Activated CD4-positive, alpha-beta T cell treated with anti-CD3 and anti-CD28 coated beads, Interleukin-2, amount 10 ng/mL, durations not matched to agents 7 days and 5 days (primary cell): ENCODE data around the gene ACY1. TPM values are rescaled to one million over a fixed set of nuclear protein-coding genes. Genes with fewer than 3 reads are reported as not detected.

Experiments used
- CTCF ChIA-PET: fragments of 350-600 bp; sonication (Branson Sonifier 250); formaldehyde crosslinking; loops from one replicate; lab custom pipeline; 2021; ENCODE audit warnings: antibody characterized with exemption; lab: Charles Lee
- POLR2A ChIA-PET: fragments of 350-600 bp; sonication (Branson Sonifier 250); formaldehyde crosslinking; loops from one replicate; lab custom pipeline; 2021; ENCODE audit warnings: antibody characterized with exemption; lab: Charles Lee
- DNase-seq: peaks from one replicate; pipeline ENCODE4 v3.0.0-alpha.2; 2020
- H3K27ac Mint-ChIP-seq: one replicate; pipeline ENCODE4 v1.8.0; 2021; ENCODE audit warnings: mild to moderate bottlenecking, moderate library complexity, mixed read lengths
- H3K27me3 Mint-ChIP-seq: one replicate; pipeline ENCODE4 v1.8.0; 2021; ENCODE audit warnings: mixed read lengths
- H3K36me3 Mint-ChIP-seq: one replicate; pipeline ENCODE4 v1.8.0; 2021; ENCODE audit warnings: low read depth, mixed read lengths
- H3K4me1 Mint-ChIP-seq: one replicate; pipeline ENCODE4 v1.8.0; 2021; ENCODE audit warnings: mixed read lengths
- H3K4me3 Mint-ChIP-seq: one replicate; pipeline ENCODE4 v1.8.0; 2021; ENCODE audit warnings: mild to moderate bottlenecking, moderate library complexity, mixed read lengths
- H3K9me3 Mint-ChIP-seq: one replicate; pipeline ENCODE4 v1.8.0; 2021; ENCODE audit warnings: mixed read lengths
- total RNA-seq, 2 experiments: library from RNA; stranded (reverse); gene quantifications; one replicate each; pipeline ENCODE4 v1.2.3, GENCODE V29; 2021

Gene ACY1
- total RNA-seq, 2 experiments from 2014 or later: 16.5 to 19.4 TPM

DNA sequence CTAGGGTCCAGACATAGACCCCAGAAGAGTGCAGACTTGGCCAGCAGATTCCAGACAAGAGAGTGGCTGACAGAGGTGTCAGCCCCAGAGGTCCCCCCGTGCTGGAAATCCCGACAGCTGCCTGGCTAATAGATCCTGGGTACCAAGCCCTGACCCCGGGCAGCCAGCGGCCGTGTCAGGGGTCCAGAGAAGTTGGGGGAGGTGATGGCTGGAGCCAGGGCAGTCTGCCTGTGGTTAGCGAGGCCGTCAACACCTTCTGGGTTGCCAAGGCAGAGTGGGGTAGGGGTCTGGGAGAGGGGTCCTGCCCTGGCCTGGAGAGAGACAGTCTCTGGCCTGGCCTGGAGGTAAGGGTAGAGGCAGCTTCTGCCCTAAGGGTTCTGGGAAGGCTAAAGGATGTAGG lies 37.5 kb downstream of the ACY1 start:
- Mint-ChIP-seq H3K27ac (peak overlapping the region; percentile 13), H3K36me3 (no peaks in the 10 kb centered on the region), H3K9me3 (no peaks in the 10 kb centered on the region), H3K4me3 (no peak overlapping the region), H3K4me1 (no peaks in the 10 kb centered on the region), H3K27me3 (no peaks in the 10 kb centered on the region)
- ChIA-PET CTCF (no interaction called here), POLR2A (no interaction called here)
- no peak for DNase-seq

DNA sequence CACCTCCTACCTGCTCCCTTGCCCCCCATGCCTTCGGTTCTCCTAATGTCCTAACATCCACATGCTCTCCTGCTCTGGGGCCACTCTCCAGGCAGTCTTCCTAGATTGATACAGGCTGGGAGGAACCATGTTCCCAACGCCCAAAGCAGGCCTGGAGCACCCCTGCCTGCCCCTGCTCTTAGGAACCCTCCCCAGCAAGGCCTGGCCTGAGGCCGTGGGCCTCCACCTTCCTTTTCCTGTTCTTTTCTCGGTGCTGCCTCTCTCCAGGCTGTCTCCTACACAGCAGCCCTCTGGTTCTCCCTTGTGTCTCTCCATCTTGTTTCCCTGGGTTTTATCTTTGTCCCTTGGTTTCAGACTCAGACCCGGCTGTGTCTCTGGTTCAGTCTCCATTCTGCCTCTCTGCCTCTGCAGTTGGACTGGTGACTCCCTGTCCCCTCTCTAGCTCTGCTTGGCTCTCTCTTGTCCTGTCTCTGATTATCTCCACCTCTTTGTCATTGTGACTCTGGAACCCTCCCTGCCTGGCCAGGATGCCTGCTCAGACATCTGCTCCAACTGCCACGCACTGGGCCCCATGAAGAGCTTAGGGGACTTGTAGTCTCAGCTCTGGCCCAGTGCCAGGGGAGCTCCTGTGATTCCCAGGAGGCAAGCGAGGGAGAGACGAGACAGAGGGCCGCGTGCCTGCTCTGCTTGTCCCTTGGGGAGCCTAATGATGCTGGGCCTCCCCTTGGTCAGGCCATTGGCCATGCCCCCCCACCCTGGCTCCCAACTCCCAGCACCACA lies 38.3 kb downstream of the ACY1 start:
- POLR2A ChIA-PET: no interaction called here
- CTCF ChIA-PET: interaction anchor here (1.3 kb wide), 1 partner anchor 9 kb away, joined by 3 read pairs; no protein-coding TSS in a partner anchor

DNA sequence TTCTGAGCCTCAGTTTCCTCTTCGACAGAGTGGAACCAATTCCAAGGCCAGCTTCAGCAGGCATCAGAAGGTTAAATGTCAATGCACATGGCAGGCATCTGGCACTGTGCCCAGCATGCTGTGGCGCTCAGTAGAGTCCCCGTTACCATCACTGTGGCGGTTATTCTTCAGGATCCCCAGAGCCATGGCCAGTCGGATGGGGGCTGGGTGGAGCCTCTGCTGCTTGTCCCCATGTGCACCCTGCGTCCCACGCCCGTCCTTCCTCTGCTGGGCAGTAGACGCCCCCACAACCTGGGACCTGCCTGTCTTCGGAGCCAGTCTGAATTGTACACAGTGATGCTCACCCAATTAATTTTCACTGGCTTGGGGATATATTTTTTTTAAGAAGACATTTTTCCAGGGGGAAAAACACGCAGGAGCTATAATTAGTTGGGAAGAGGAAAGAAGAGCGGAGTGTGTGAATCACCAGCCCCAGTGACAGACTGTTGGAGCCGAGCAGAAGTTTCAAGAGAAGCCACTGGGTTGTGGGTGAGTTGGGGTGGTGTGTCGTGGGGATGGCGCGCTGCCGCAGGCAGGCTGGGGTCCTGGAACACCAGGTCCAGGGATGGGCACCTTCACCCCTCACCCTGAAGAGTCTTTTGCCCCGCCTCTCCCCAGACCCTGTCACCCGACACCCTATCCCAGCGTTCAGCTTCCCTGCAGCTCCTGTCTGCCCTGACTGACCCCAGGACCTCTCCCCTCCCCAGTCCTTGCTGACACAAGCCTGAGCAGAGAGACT lies 39.2 kb downstream of the ACY1 start:
- POLR2A ChIA-PET: no interaction called here
- no peak overlapping the region for H3K4me3 Mint-ChIP-seq
- no peak overlapping the region for H3K27ac Mint-ChIP-seq
- H3K9me3 Mint-ChIP-seq: no peaks in the 10 kb centered on the region
- CTCF ChIA-PET: interaction anchor here (1.3 to 1.9 kb wide), 3 partner anchors 8 to 18 kb away, joined by 3 to 5 read pairs (median 3); no protein-coding TSS in a partner anchor
- no peaks in the 10 kb centered on the region for H3K4me1 Mint-ChIP-seq
- H3K27me3 Mint-ChIP-seq: no peaks in the 10 kb centered on the region
- DNase-seq: no peak
- H3K36me3 Mint-ChIP-seq: no peaks in the 10 kb centered on the region

More for the DNA sequence above, 38.3 kb downstream of the ACY1 start:
- H3K27ac Mint-ChIP-seq: peak overlapping the region; percentile 65
- no peaks in the 10 kb centered on the region for H3K4me1 Mint-ChIP-seq
- no peak overlapping the region for H3K4me3 Mint-ChIP-seq
- H3K36me3 Mint-ChIP-seq: no peaks in the 10 kb centered on the region
- DNase-seq: no peak
- no peaks in the 10 kb centered on the region for H3K27me3 Mint-ChIP-seq
- H3K9me3 Mint-ChIP-seq: no peaks in the 10 kb centered on the region

DNA sequence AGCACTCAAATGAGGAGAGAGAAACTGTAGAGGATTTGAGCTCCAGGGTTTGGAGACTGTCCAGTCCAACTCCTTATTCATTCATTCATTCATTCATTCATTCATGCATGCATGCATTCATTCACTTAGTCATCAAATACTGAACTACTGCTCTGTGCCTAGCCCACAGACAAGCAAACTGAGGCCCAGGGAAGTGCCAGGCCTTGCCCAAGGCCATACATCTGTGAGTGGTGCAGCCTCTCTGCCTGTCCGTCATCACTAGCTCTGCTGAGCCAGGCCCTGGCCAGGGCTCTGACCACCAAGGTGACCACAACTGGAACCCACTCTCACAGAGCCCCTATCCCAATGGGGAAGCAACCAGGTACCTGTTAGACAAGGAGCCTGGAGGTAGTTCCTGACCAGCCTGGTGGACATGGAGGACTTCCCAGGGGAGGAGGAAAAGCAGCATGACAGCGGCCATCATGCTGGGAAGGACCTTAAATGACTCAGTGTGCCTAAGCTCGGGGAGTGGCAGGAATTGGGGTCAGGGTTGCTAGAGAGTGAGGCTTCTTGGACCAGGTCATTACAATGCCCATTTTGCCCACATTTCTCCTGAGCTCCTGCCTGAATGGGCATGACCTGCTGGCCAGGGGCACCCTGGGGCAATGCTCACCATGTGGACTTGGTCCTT lies 39.9 kb downstream of the ACY1 start:
- POLR2A ChIA-PET: no interaction called here
- Mint-ChIP-seq H3K9me3 (no peaks in the 10 kb centered on the region), H3K36me3 (no peaks in the 10 kb centered on the region), H3K4me3 (no peak overlapping the region), H3K27ac (no peak overlapping the region), H3K4me1 (no peaks in the 10 kb centered on the region), H3K27me3 (no peaks in the 10 kb centered on the region)
- no peak for DNase-seq
- CTCF ChIA-PET: interaction anchor here (0.7 to 1.9 kb wide), 4 partner anchors 15 to 96 kb away, joined by 3 to 5 read pairs (median 3); no protein-coding TSS in a partner anchor

DNA sequence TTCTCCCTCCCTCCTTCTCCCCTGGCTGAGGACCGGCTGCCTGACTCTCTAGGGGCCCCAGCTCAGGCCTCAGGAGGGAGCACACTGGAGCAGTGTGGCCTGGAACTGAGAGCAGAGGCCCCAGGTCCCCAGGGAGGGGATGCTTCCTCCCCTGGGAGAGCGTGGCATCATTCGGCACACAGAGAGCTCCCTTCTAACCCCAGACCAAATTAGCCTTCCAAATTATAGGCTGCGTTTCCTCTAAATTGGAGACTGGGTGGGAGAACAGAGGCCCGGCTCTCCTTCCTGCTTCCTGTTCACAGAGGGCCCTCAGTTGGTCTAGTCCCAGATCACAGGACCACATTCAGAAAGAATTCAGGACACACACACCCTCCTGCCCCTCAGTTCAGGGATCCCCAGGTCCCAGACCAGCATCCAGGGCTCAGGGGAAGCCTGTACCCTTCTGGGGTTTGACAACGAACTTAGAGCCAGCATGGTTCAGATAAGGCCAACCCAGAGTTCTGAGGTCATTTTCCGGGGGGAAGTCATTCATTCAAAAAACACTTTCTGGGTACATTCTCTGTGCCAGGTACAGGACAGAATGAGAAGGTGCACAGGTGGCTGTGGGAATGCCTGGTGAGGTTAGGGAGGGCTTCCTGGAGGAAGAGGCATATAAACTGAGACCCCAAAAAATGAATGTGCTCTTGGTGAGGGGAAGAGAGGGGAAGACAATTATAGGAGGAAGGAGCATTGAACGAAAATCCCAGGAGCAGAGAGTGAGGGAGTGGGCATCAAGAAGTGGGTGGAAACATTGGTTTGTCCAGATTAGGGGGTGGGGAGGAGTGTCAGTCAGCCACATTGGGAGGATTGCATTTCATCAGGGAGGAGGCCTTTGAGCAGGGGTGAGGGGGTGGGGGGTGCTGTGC lies 40.8 kb downstream of the ACY1 start:
- ChIA-PET POLR2A (no interaction called here), CTCF (interaction anchor here (0.7 to 1.9 kb wide), 4 partner anchors 16 to 95 kb away, joined by 3 to 5 read pairs (median 3); no protein-coding TSS in a partner anchor)
- no peaks in the 10 kb centered on the region for H3K27me3 Mint-ChIP-seq
- no peaks in the 10 kb centered on the region for H3K9me3 Mint-ChIP-seq
- no peak overlapping the region for H3K4me3 Mint-ChIP-seq
- DNase-seq: no peak
- H3K36me3 Mint-ChIP-seq: no peaks in the 10 kb centered on the region
- no peaks in the 10 kb centered on the region for H3K4me1 Mint-ChIP-seq
- H3K27ac Mint-ChIP-seq: no peak overlapping the region

DNA sequence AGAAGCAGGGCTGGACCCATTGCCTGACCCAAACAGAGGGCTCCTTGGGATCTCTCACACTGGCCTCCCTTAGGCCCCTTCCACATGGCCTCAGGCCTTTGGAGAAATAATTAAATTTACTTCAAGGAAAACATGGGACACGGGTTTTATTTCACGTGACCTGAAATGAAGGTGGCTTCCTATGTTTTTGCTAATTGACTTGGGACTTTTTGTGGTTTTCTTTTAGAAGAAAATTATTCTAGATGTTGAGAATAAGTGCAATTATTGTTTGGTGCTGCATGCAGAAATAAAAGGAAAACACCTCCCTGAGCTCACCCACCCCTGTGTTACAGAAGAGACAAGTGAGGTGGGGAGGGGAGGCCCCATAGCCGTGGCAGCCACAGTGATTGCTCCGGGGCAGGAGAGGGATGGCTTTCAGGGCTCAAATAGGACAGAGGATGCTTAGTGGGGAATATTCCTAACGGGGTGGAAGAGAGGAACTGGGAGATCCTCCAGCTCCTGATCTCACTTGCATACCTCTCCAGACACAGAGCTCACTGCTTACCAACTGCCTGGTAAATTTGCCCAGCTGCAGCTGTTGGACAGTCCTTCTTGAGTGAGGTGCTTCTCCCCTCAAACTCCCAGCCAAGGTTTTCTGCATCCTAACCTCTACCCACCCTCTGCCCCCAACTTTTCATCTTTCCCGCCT lies 41.6 kb downstream of the ACY1 start:
- Mint-ChIP-seq H3K4me1 (no peaks in the 10 kb centered on the region), H3K27me3 (no peaks in the 10 kb centered on the region), H3K4me3 (no peak overlapping the region), H3K9me3 (no peaks in the 10 kb centered on the region), H3K27ac (no peak overlapping the region), H3K36me3 (no peaks in the 10 kb centered on the region)
- ChIA-PET POLR2A (no interaction called here), CTCF (interaction anchor here (0.6 kb wide), 1 partner anchor 20 kb away, joined by 3 read pairs; no protein-coding TSS in a partner anchor)
- DNase-seq: no peak

DNA sequence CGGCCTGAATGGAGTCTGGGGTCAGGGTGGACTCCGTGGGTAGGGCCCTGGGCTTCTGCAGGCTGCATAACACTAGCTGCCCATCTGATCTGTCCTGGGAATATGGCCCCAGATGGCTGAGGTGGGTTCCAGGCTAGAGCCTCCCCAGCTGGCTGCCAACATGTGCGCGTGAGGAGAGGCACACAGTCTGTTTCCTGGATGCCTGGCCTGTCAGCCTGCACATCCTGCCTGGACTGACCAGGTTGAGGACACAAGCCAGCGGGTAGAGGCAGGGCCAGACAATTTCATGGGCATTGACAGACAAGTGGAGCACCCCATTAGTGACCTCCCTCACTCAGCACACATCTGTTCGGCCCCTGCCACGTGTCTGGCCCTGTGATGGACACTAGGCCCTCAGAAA lies 42.1 kb downstream of the ACY1 start:
- Mint-ChIP-seq H3K9me3 (no peaks in the 10 kb centered on the region), H3K27me3 (no peaks in the 10 kb centered on the region), H3K4me1 (no peaks in the 10 kb centered on the region), H3K27ac (no peak overlapping the region), H3K4me3 (no peak overlapping the region), H3K36me3 (no peaks in the 10 kb centered on the region)
- ChIA-PET POLR2A (no interaction called here), CTCF (interaction anchor here (0.5 to 0.6 kb wide), 2 partner anchors 21 to 912 kb away, joined by 3 to 7 read pairs; no protein-coding TSS in a partner anchor)
- DNase-seq: no peak

DNA sequence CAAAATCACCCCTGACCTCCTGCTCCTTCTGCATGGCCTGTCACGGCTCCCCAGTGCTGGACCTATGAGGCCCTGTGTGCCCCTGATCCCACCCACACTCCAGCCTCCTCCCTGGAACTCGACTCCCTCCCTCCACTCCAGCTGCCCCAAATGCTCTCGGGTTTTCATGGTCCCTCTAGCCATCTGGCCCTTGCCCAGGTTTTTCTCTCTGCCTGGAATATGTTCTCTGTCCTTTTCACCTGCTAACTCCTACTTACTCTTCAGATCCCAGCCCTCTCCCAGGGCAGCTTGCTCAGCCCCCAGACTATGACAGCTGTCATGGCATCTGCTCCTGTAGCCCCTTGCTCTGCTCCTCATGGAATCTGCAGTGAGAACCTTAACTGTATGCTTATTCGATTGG lies 42.7 kb downstream of the ACY1 start:
- POLR2A ChIA-PET: no interaction called here
- H3K36me3 Mint-ChIP-seq: no peaks in the 10 kb centered on the region

DNA sequence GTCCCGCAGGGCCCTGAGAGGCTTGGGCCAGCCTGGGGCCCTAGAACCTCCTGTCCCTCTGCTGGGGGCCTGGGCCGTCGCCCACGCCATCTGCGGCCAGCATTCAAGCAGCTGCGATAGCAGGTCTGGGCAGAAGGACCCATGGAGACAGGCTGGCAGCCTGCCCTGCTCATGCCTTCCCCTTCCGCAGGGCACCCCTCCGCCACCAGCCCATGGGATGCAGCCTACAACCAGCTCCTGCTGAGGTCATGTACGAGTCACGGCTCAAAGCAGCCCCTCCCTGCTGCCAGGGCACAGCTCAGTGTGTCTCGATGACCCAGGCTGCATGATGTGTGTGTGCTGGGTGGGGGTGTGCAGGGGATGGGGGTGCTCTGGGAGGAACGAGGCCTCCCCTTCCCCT lies 45.2 kb downstream of the ACY1 start:
- no peaks in the 10 kb centered on the region for H3K36me3 Mint-ChIP-seq
- H3K27me3 Mint-ChIP-seq: no peaks in the 10 kb centered on the region
- no peak overlapping the region for H3K27ac Mint-ChIP-seq
- POLR2A ChIA-PET: interaction anchor here (0.5 kb wide), 1 partner anchor 34 kb away, joined by 3 read pairs; no protein-coding TSS in a partner anchor
- no peaks in the 10 kb centered on the region for H3K9me3 Mint-ChIP-seq
- H3K4me1 Mint-ChIP-seq: no peaks in the 10 kb centered on the region
- CTCF ChIA-PET: interaction anchor here (0.8 to 2.4 kb wide), 2 partner anchors 24 kb away, joined by 3 to 6 read pairs; no protein-coding TSS in a partner anchor
- H3K4me3 Mint-ChIP-seq: no peak overlapping the region
- DNase-seq: no peak

More for the DNA sequence above, 42.7 kb downstream of the ACY1 start:
- Mint-ChIP-seq H3K27ac (no peak overlapping the region), H3K27me3 (no peaks in the 10 kb centered on the region), H3K4me3 (no peak overlapping the region), H3K4me1 (no peaks in the 10 kb centered on the region), H3K9me3 (no peaks in the 10 kb centered on the region)
- no peak for DNase-seq
- CTCF ChIA-PET: no interaction called here

DNA sequence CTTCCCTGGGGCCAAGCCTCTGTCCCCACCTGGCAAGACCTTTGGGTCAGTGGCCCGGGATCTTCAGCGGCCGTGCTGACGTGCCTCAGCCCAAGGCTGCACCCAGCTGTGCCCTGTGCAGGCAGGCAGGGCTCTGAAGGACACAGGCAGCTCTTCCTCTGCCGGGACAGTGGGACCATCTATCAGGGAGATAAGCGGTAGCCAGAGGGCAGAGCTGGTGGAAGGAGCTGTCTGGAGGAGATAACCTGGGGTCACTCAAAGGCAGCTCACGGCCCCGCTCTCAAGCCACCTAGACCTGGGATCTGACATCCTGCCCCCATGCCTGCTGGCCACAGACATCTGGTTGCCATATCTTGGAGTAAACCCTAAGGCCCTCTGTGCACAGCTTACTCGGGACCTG lies 45.7 kb downstream of the ACY1 start:
- Mint-ChIP-seq H3K27ac (no peak overlapping the region), H3K4me3 (no peak overlapping the region), H3K27me3 (no peaks in the 10 kb centered on the region), H3K9me3 (no peaks in the 10 kb centered on the region), H3K4me1 (no peaks in the 10 kb centered on the region), H3K36me3 (no peaks in the 10 kb centered on the region)
- ChIA-PET POLR2A (interaction anchor here (0.5 kb wide), 1 partner anchor 34 kb away, joined by 3 read pairs; no protein-coding TSS in a partner anchor), CTCF (interaction anchor here (0.5 to 2.4 kb wide), 3 partner anchors 24 to 1247 kb away, joined by 3 to 6 read pairs (median 5); no protein-coding TSS in a partner anchor)
- no peak for DNase-seq

DNA sequence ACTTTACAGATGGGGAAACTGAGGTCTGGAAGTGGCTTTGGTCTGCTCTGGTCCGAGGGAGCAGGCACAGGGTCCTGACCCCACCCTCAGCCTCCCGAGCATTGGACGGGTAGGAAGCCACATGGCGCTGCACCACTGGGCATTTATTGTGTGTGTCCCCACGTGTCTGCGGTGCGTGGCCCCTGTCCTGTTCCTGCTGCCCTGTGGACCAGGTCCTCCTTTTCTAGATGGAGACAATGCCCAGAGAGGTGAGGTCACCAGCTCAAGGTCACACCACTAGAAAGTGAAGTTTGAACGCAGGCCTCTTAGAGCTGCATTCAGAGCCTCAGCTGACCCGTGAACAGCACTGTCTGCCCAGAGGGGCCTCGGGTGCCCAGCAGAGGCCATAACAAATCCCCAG lies 46.2 kb downstream of the ACY1 start:
- no peaks in the 10 kb centered on the region for H3K9me3 Mint-ChIP-seq
- no peak overlapping the region for H3K4me3 Mint-ChIP-seq
- H3K4me1 Mint-ChIP-seq: no peaks in the 10 kb centered on the region
- H3K36me3 Mint-ChIP-seq: no peaks in the 10 kb centered on the region
- CTCF ChIA-PET: interaction anchor here (0.5 to 0.8 kb wide), 2 partner anchors 25 to 1247 kb away, joined by 3 to 5 read pairs; no protein-coding TSS in a partner anchor
- DNase-seq: no peak
- POLR2A ChIA-PET: no interaction called here
- H3K27me3 Mint-ChIP-seq: no peaks in the 10 kb centered on the region
- no peak overlapping the region for H3K27ac Mint-ChIP-seq
